Liver (tissue), 9 donors: ENCODE data around the gene THSD7B. TPM values are rescaled to one million over a fixed set of nuclear protein-coding genes. Genes with fewer than 3 reads are reported as not detected.

Experiments
- DNase-seq: peaks from one replicate; pipeline ENCODE4 v3.0.0-alpha.2; 2017; ENCODE audit warnings: low spot score
- H3K27ac ChIP-seq, 2 donors: one replicate each; pipeline ENCODE4 v1.7.0; 2013; ENCODE audit warnings: inconsistent platforms in 2 of 2, low read length in 2 of 2, control low read depth in 1 of 2, low read depth in 1 of 2, mild to moderate bottlenecking in 1 of 2
- H3K27me3 ChIP-seq, 4 donors: one replicate each; pipeline versions ENCODE4 v1.6.1 to v1.7.0; 2013; ENCODE audit warnings: low read length in 3 of 4, inconsistent platforms in 1 of 4, mild to moderate bottlenecking in 1 of 4, moderate library complexity in 1 of 4; ENCODE audit not compliant: control insufficient read depth in 4 of 4, insufficient read depth in 4 of 4
- H3K36me3 ChIP-seq, 4 donors: one replicate each; pipeline versions ENCODE4 v1.6.1 to v1.7.0; 2013; ENCODE audit warnings: low read length in 3 of 4, mild to moderate bottlenecking in 3 of 4, low read depth in 1 of 4, moderate library complexity in 1 of 4; ENCODE audit not compliant: control insufficient read depth in 4 of 4, insufficient read depth in 3 of 4
- H3K4me1 ChIP-seq, 4 donors: one replicate each; pipeline versions ENCODE4 v1.6.1 to v1.7.0; 2013; ENCODE audit warnings: low read length in 3 of 4, mild to moderate bottlenecking in 3 of 4, moderate library complexity in 1 of 4; ENCODE audit not compliant: control insufficient read depth in 4 of 4, insufficient read depth in 4 of 4
- H3K4me3 ChIP-seq, 3 donors: one replicate each; pipeline versions ENCODE4 v1.6.1 to v1.7.0; 2013; ENCODE audit warnings: low read length in 3 of 3, control low read depth in 1 of 3, low read depth in 1 of 3, mild to moderate bottlenecking in 1 of 3
- H3K9ac ChIP-seq, 2 donors: one replicate each; pipeline ENCODE4 v1.7.0; 2013; ENCODE audit warnings: low read length in 2 of 2, mild to moderate bottlenecking in 2 of 2, moderate library complexity in 2 of 2, control low read depth in 1 of 2, low read depth in 1 of 2
- H3K9me3 ChIP-seq, 4 donors: one replicate each; pipeline versions ENCODE4 v1.6.1 to v1.7.0; 2013; ENCODE audit warnings: low read length in 3 of 4; ENCODE audit not compliant: control insufficient read depth in 4 of 4
- ATF3 ChIP-seq: IDR thresholded peaks from 2 replicates; pipeline ENCODE4 v1.6.1; 2016; ENCODE audit warnings: antibody characterized with exemption
- CTCF ChIP-seq: fragments of 150-350 bp; IDR thresholded peaks from 2 replicates; pipeline ENCODE4 v1.5.1; 2017; ENCODE audit warnings: improper control_type of control experiment, low read depth, low read length; ENCODE audit not compliant: missing input control
- EGR1 ChIP-seq, 2 donors: IDR thresholded peaks; 2 replicates each; pipeline ENCODE4 v1.6.1; 2016 to 2018; ENCODE audit warnings: antibody characterized with exemption in 2 of 2, low read depth in 2 of 2
- FOXA2 ChIP-seq: IDR thresholded peaks from 2 replicates; pipeline ENCODE4 v1.6.1; 2016; ENCODE audit warnings: antibody characterized with exemption
- GABPA ChIP-seq, 2 donors: IDR thresholded peaks in 1 of 2; conservative IDR thresholded peaks in 1 of 2; 2 replicates each; pipeline ENCODE4 v1.6.1; 2016; ENCODE audit warnings: antibody characterized with exemption in 2 of 2, mild to moderate bottlenecking in 1 of 2, moderate library complexity in 1 of 2
- HNF4G ChIP-seq: IDR thresholded peaks from 2 replicates; pipeline ENCODE4 v1.6.1; 2016; ENCODE audit warnings: antibody characterized with exemption
- NR2F2 ChIP-seq: IDR thresholded peaks from 2 replicates; pipeline ENCODE4 v1.6.1; 2016; ENCODE audit warnings: antibody characterized with exemption
- RAD21 ChIP-seq, 2 donors: IDR thresholded peaks; 2 replicates each; pipeline ENCODE4 v1.6.1; 2016; ENCODE audit warnings: antibody characterized with exemption in 2 of 2, mild to moderate bottlenecking in 2 of 2
- REST ChIP-seq: IDR thresholded peaks from 2 replicates; pipeline ENCODE4 v1.6.1; 2016; ENCODE audit warnings: antibody characterized with exemption, mild to moderate bottlenecking
- SP1 ChIP-seq: IDR thresholded peaks from 2 replicates; pipeline ENCODE4 v1.6.1; 2018; ENCODE audit warnings: antibody characterized with exemption, mild to moderate bottlenecking
- TAF1 ChIP-seq: conservative IDR thresholded peaks from 2 replicates; pipeline ENCODE4 v1.6.1; 2016; ENCODE audit warnings: antibody characterized with exemption, mild to moderate bottlenecking
- ZBTB33 ChIP-seq: IDR thresholded peaks from 2 replicates; pipeline ENCODE4 v1.6.1; 2016; ENCODE audit warnings: antibody characterized with exemption
- WGBS: extraction: QIAGEN DNeasy Blood & Tissue Kit; methylation state at CpG from one replicate; pipeline ENCODE4 v1.1.7; 2013; 5-methylcytosine and 5-hydroxymethylcytosine counted together
- polyA plus RNA-seq, 2 donors: library from polyadenylated mRNA; stranded (reverse) in 1 of 2; unstranded in 1 of 2; fragments of 200-250 nt in 1 of 2; fragments of >200 nt in 1 of 2; fragmentation: Nextera tagmentation in 1 of 2; extraction: Ambion mirVana in 1 of 2; gene quantifications; one replicate each; pipeline versions ENCODE4 v1.2.1 to v1.2.3, GENCODE V29; 2013 to 2015
- total RNA-seq, 2 donors: library from RNA; depleted of rRNA; stranded (reverse); fragments of >200 nt; gene quantifications; one replicate each; pipeline ENCODE4 v1.2.3, GENCODE V29; 2014
- donor health status: healthy.
- donor health status: healthy.
- donor health status: healthy.
- donor health status: healthy.
- donor health status: healthy.

The THSD7B gene
- total and polyA plus RNA-seq, 4 donors = 0.01 to 0.75 (median 0.42) TPM; not detected in 1

- 29% methylated on average over 3 of the region's 3 CpGs for WGBS
- H3K27me3 ChIP-seq = no peaks in the 10 kb centered on the region
- H3K9ac ChIP-seq = no peak overlapping the region
- H3K4me3 ChIP-seq = no peak overlapping the region
- no peak for DNase-seq
- H3K36me3 ChIP-seq = no peaks in the 10 kb centered on the region
- no peak for TF ChIP-seq NR2F2
- no peak for TF ChIP-seq HNF4G
- no peak for TF ChIP-seq ZBTB33
- no peak for TF ChIP-seq SP1
- no peak for TF ChIP-seq TAF1
- no peak for TF ChIP-seq REST
- TF ChIP-seq RAD21 (IDR thresholded peaks at IDR 0.05) = no peak
- TF ChIP-seq GABPA (IDR thresholded peaks at IDR 0.05 in 1 of 2, conservative IDR thresholded peaks at IDR 0.05 in 1 of 2) = no peak
- no peak for TF ChIP-seq CTCF
- no peak for TF ChIP-seq FOXA2
- H3K27ac ChIP-seq = no peak overlapping the region
- no peaks in the 10 kb centered on the region for H3K9me3 ChIP-seq
- no peaks in the 10 kb centered on the region for H3K4me1 ChIP-seq
These were observed 161.8 kb downstream of the THSD7B start for GRCh38 chr2:136927156-136927555.

- Histone ChIP-seq H3K4me3 (no peak overlapping the region), H3K36me3 (no peaks in the 10 kb centered on the region), H3K4me1 (no peaks in the 10 kb centered on the region), H3K9me3 (no peaks in the 10 kb centered on the region), H3K27ac (no peak overlapping the region), H3K9ac (no peak overlapping the region), H3K27me3 (no peaks in the 10 kb centered on the region)
- WGBS = 54% methylated on average over 2 of the region's 2 CpGs
- TF ChIP-seq ZBTB33 (no peak), HNF4G (no peak), SP1 (no peak), NR2F2 (no peak), CTCF (no peak), ATF3 (no peak), EGR1 (IDR thresholded peaks at IDR 0.05; ENCODE audit: low read depth in 2 of 2) (no peak), TAF1 (no peak), GABPA (IDR thresholded peaks at IDR 0.05 in 1 of 2, conservative IDR thresholded peaks at IDR 0.05 in 1 of 2) (no peak)
- no peak for DNase-seq
These were observed 164.2 kb downstream of the THSD7B start for GRCh38 chr2:136929531-136929930.
